ENCODE results near the gene RIPOR1.
"Not testable (repeated sequence)": the region's sequence is repeated elsewhere in the genome, so short reads cannot be mapped to it uniquely, and the experiment has no call there.

RIPOR1 gene

GRCh38 chr16:67516296-67517154 is 12.1 kb upstream of the RIPOR1 start:
- DNase-seq = no peak

GRCh38 chr16:67517155-67517445 is 11.5 kb upstream of the RIPOR1 start:
- DNase-seq = no peak

- no peak for DNase-seq
These were observed 10.8 kb upstream of the RIPOR1 start for GRCh38 chr16:67517661-67518423.

GRCh38 chr16:67518676-67519075 is 10.0 kb upstream of the RIPOR1 start:
- DNase-seq = no peak

- no peak for DNase-seq
These were observed 9.4 kb upstream of the RIPOR1 start for GRCh38 chr16:67519242-67519641.

GRCh38 chr16:67521095-67521804 is 7.4 kb upstream of the RIPOR1 start:
- DNase-seq = peak; percentile 98

GRCh38 chr16:67525176-67525860 is 3.3 kb upstream of the RIPOR1 start:
- DNase-seq = no peak

GRCh38 chr16:67526149-67526791 is 2.4 kb upstream of the RIPOR1 start:
- no peak for DNase-seq

GRCh38 chr16:67528870-67529581 is 397 bp downstream of the RIPOR1 start:
- DNase-seq = peak in 1 of 2 experiments; percentile 49

GRCh38 chr16:67529582-67530012 is 968 bp downstream of the RIPOR1 start:
- no peak for DNase-seq

GRCh38 chr16:67530013-67530939 is 1.6 kb downstream of the RIPOR1 start:
- DNase-seq = peak in 1 of 2 experiments; percentile 31

- DNase-seq = no peak
These were observed 2.6 kb downstream of the RIPOR1 start for GRCh38 chr16:67531247-67531646.

- DNase-seq = no peak
These were observed 4.5 kb downstream of the RIPOR1 start for GRCh38 chr16:67533024-67533560.

- DNase-seq = not testable (repeated sequence)
These were observed 5.4 kb downstream of the RIPOR1 start for GRCh38 chr16:67533987-67534386.

- no peak for DNase-seq
These were observed 5.8 kb downstream of the RIPOR1 start for GRCh38 chr16:67534431-67534830.

- no peak for DNase-seq
These were observed 6.6 kb downstream of the RIPOR1 start for GRCh38 chr16:67535201-67535600.

GRCh38 chr16:67537270-67537635 is 8.6 kb downstream of the RIPOR1 start:
- DNase-seq = no peak

GRCh38 chr16:67537636-67538591 is 9.3 kb downstream of the RIPOR1 start:
- no peak for DNase-seq

- no peak for DNase-seq
These were observed 10.1 kb downstream of the RIPOR1 start for GRCh38 chr16:67538666-67539101.

All from NCI-H524 (cell line).